K562 (cell line): ENCODE results near the gene INPP4B. TPM values are rescaled to one million over a fixed set of nuclear protein-coding genes. Genes with fewer than 3 reads are reported as not detected.

Source experiments
- ATAC-seq: fragments of 200-7000 bp; cut with Tn5 transposase; 3 replicates; pipeline ENCODE4 v1.9.1; 2020; ENCODE audit warnings: moderate library complexity
- BruUV-seq: library from RNA; stranded (reverse); fragments of 400-500 nt; replicated peaks from 2 replicates; lab custom pipeline; 2021; lab: Mats Ljungman, UMichigan
- CTCF ChIA-PET: fragments of 300-600 bp; formaldehyde crosslinking; extraction: SDS; loops from one replicate; lab custom pipeline; 2021; ENCODE audit warnings: low intra/inter-chr PET ratio; lab: Yijun Ruan, JAX
- POLR2A ChIA-PET: fragments of 300-600, 350-650 bp; sonication (Branson Sonifier 250); formaldehyde crosslinking; extraction: SDS; loops from one replicate; lab custom pipeline; 2021; ENCODE audit warnings: antibody characterized with exemption, inconsistent platforms; lab: Yijun Ruan, JAX
- DNase-seq, 4 experiments: peaks; one replicate each; pipeline versions ENCODE4 v3.0.0 to v3.0.0-alpha.2; 2011 to 2018; ENCODE audit warnings: low spot score in 3 of 4, mixed read lengths in 3 of 4; ENCODE audit errors: extremely low read depth in 1 of 4
- FAIRE-seq: peaks from 2 replicates; lab custom pipeline; 2011; peaks lifted over from hg19 to GRCh38; lab: Jason Lieb, UNC
- H2AFZ ChIP-seq: 2 replicates; pipeline ENCODE4 v1.6.0; 2011; ENCODE audit warnings: low read depth, low read length, control low read depth, inconsistent platforms
- H3K27ac ChIP-seq: fragments of 200-600 bp; 3 replicates; pipeline ENCODE4 v1.8.0; 2011; ENCODE audit warnings: low read depth, mild to moderate bottlenecking, control low read depth, inconsistent platforms, low read length, moderate library complexity, mixed read lengths; ENCODE audit errors: extremely low read depth
- H3K27me3 ChIP-seq, 2 experiments: fragments of 300-600 bp in 1 of 2; 2 replicates in 1 of 2; 3 replicates in 1 of 2; pipeline versions ENCODE4 v1.6.0 to v1.8.0; 2011; ENCODE audit warnings: inconsistent platforms in 2 of 2, low read length in 2 of 2, mild to moderate bottlenecking in 1 of 2, mixed read lengths in 1 of 2, moderate library complexity in 1 of 2; ENCODE audit not compliant: control insufficient read depth in 2 of 2, insufficient read depth in 2 of 2
- H3K36me3 ChIP-seq: fragments of 300-600 bp; 3 replicates; pipeline ENCODE4 v1.8.0; 2011; ENCODE audit warnings: mild to moderate bottlenecking, low read length, inconsistent platforms; ENCODE audit not compliant: control insufficient read depth, insufficient read depth
- H3K4me1 ChIP-seq, 2 experiments: fragments of 200-600 bp in 1 of 2; replicated peaks in 1 of 2; 2 replicates in 1 of 2; 3 replicates in 1 of 2; pipeline versions ENCODE4 v1.5.1 to v1.8.0; 2011; ENCODE audit warnings: inconsistent platforms in 2 of 2, low read length in 2 of 2, mild to moderate bottlenecking in 1 of 2, mixed read lengths in 1 of 2, moderate library complexity in 1 of 2; ENCODE audit not compliant: control insufficient read depth in 2 of 2, insufficient read depth in 2 of 2
- H3K4me2 ChIP-seq: 2 replicates; pipeline ENCODE4 v1.6.1; 2011; ENCODE audit warnings: low read length, control low read depth, inconsistent platforms, mixed read lengths; ENCODE audit not compliant: insufficient read depth
- H3K4me3 ChIP-seq: fragments of 200-600 bp; sonication (generic), shearing (Covaris generic); 2 replicates; pipeline ENCODE4 v1.5.1; 2016; ENCODE audit warnings: control low read depth, inconsistent platforms
- H3K79me2 ChIP-seq: fragments of 200-600 bp; 3 replicates; pipeline ENCODE4 v1.8.0; 2011; ENCODE audit warnings: low read length, inconsistent platforms; ENCODE audit not compliant: control insufficient read depth, insufficient read depth
- H3K9ac ChIP-seq, 2 experiments: 2 replicates each; pipeline versions ENCODE4 v1.6.0 to v1.6.1; 2011; ENCODE audit warnings: low read depth in 2 of 2, low read length in 2 of 2, control low read depth in 1 of 2, inconsistent platforms in 1 of 2, mild to moderate bottlenecking in 1 of 2, mixed read lengths in 1 of 2; ENCODE audit not compliant: insufficient read depth in 1 of 2
- H3K9me1 ChIP-seq: one replicate; pipeline ENCODE4 v1.6.0; 2011; ENCODE audit warnings: inconsistent platforms, mild to moderate bottlenecking, low read length, moderate library complexity; ENCODE audit not compliant: control insufficient read depth, insufficient read depth
- H3K9me3 ChIP-seq: replicated peaks from 2 replicates; pipeline ENCODE4 v1.5.1; 2011; ENCODE audit warnings: low read depth, low read length, inconsistent platforms; ENCODE audit not compliant: control insufficient read depth, insufficient read depth
- H4K20me1 ChIP-seq: replicated peaks from 2 replicates; pipeline ENCODE4 v1.6.1; 2011; ENCODE audit warnings: low read length, inconsistent platforms, mixed read lengths; ENCODE audit not compliant: control insufficient read depth, insufficient read depth
- BHLHE40 ChIP-seq: IDR thresholded peaks from 2 replicates; pipeline ENCODE4 v1.6.1; 2011; ENCODE audit warnings: low read length, improper control_type of control experiment
- EGR1 ChIP-seq: fragments of 450-650 bp; conservative IDR thresholded peaks from 2 replicates; pipeline ENCODE4 v1.6.1; 2017; ENCODE audit warnings: mild to moderate bottlenecking
- FIP1L1 ChIP-seq: fragments of 200-400 bp; formaldehyde crosslinking; IDR thresholded peaks from 2 replicates; pipeline ENCODE4 v1.6.1; 2018; ENCODE audit warnings: mild to moderate bottlenecking, low read depth, low read length; ENCODE audit not compliant: poor library complexity, severe bottlenecking
- FOXA1 ChIP-seq: fragments of 450-650 bp; IDR thresholded peaks from 2 replicates; pipeline ENCODE4 v1.6.1; 2016; ENCODE audit warnings: mild to moderate bottlenecking, borderline replicate concordance
- MIER1 ChIP-seq: fragments of 450-650 bp; IDR thresholded peaks from 2 replicates; pipeline ENCODE4 v1.6.1; 2016; ENCODE audit warnings: antibody characterized with exemption, mild to moderate bottlenecking, low read depth
- NFE2 ChIP-seq: IDR thresholded peaks from 2 replicates; pipeline ENCODE4 v1.6.1; 2014; ENCODE audit warnings: antibody characterized with exemption, low read depth
- NFXL1 ChIP-seq: fragments of 450-650 bp; formaldehyde crosslinking; IDR thresholded peaks from 2 replicates; pipeline ENCODE4 v1.4.0; 2021; ENCODE audit warnings: mild to moderate bottlenecking
- NR2F6 ChIP-seq: fragments of 450-650 bp; formaldehyde crosslinking; IDR thresholded peaks from 2 replicates; pipeline ENCODE4 v1.4.0; 2020; ENCODE audit warnings: mild to moderate bottlenecking
- RBM34 ChIP-seq: fragments of 200-400 bp; formaldehyde crosslinking; IDR thresholded peaks from 2 replicates; pipeline ENCODE4 v1.6.1; 2018; ENCODE audit warnings: low read length, borderline replicate concordance; ENCODE audit not compliant: insufficient read depth
- SIN3B ChIP-seq: fragments of 450-650 bp; IDR thresholded peaks from 2 replicates; pipeline ENCODE4 v1.6.1; 2017; ENCODE audit warnings: low read depth, mild to moderate bottlenecking, moderate library complexity
- SNIP1 ChIP-seq: fragments of 450-650 bp; IDR thresholded peaks from 2 replicates; pipeline ENCODE4 v1.7.1; 2017; ENCODE audit warnings: low read depth, mild to moderate bottlenecking
- SRSF7 ChIP-seq: fragments of 200-400 bp; formaldehyde crosslinking; optimal IDR thresholded peaks from 2 replicates; pipeline ENCODE3; 2017; ENCODE audit warnings: mild to moderate bottlenecking, low read depth, low read length
- ZBTB7A ChIP-seq: IDR thresholded peaks from 2 replicates; pipeline ENCODE4 v1.6.1; 2011; ENCODE audit warnings: low read depth, mild to moderate bottlenecking, low read length, moderate library complexity, borderline replicate concordance; ENCODE audit not compliant: control insufficient read depth
- ZNF217 ChIP-seq: sonication (generic); formaldehyde crosslinking; IDR thresholded peaks from 2 replicates; pipeline ENCODE4 v1.8.0; 2022; ENCODE audit warnings: mild to moderate bottlenecking, missing genetic modification reagents
- ZNF785 ChIP-seq: fragments of 250-450 bp; sonication (Bioruptor Pico); IDR thresholded peaks from 2 replicates; pipeline ENCODE4 v1.4.0; 2020; ENCODE audit warnings: mild to moderate bottlenecking
- WGBS: fragments of 100-300 bp; shearing (Covaris generic); methylation state at CpG from one replicate; pipeline ENCODE4 v1.1.6; 2016; ENCODE audit warnings: low coverage, mixed read lengths; ENCODE audit not compliant: insufficient coverage; ENCODE audit errors: missing lambda C conversion rate; 5-methylcytosine and 5-hydroxymethylcytosine counted together
- in situ Hi-C: fragments of 300-500 bp; cut with MboI; formaldehyde crosslinking; loops from 4 replicates; pipeline ENCODE4 v1.15.0; 2018; ENCODE audit warnings: inconsistent platforms, mixed read lengths
- intact Hi-C: fragments of 100-400 bp; cut with micrococcal nuclease; formaldehyde crosslinking; loops from 2 replicates; pipeline ENCODE4 v1.14.2; 2022
- polyA plus RNA-seq, 8 experiments: library from polyadenylated mRNA; depleted of rRNA in 4 of 8; stranded (reverse) in 5 of 8; unstranded in 3 of 8; fragments of >200 nt; fragmentation: Nextera tagmentation in 2 of 8; fragmentation: Illumina TruSeq in 1 of 8; extraction: Ambion mirVana in 2 of 8; extraction: Trizol in 1 of 8; gene quantifications; 2 replicates each; pipeline versions ENCODE4 v1.2.1 to v1.2.3, GENCODE V29; 2011 to 2014; ENCODE audit warnings: inconsistent platforms in 1 of 8, missing spikeins in 1 of 8
- total RNA-seq, 7 experiments: library from RNA; depleted of rRNA in 6 of 7; stranded (reverse); fragments of >200 nt in 6 of 7; fragmentation: Illumina TruSeq in 2 of 7; extraction: Trizol in 2 of 7; gene quantifications; 2 replicates each; pipeline versions ENCODE4 v1.2.1 to v1.2.3, GENCODE V29; 2011 to 2021; ENCODE audit warnings: low replicate concordance in 1 of 7
- TF ChIP-seq, protein P1 (sequence below): sonication (generic); formaldehyde crosslinking; IDR thresholded peaks from 2 replicates; pipeline ENCODE4 v1.5.0; 2020; ENCODE audit warnings: missing genetic modification reagents
- TF ChIP-seq, protein P2 (sequence below): fragments of 450-650 bp; formaldehyde crosslinking; IDR thresholded peaks from 2 replicates; pipeline ENCODE4 v1.4.0; 2020; ENCODE audit warnings: mild to moderate bottlenecking, moderate library complexity
- TF ChIP-seq, protein P3 (sequence below): fragments of 200-800 bp; sonication (Bioruptor generic); IDR thresholded peaks from 2 replicates; pipeline ENCODE4 v1.6.1; 2017; ENCODE audit warnings: missing genetic modification characterization, missing compliant biosample characterization
- TF ChIP-seq, protein P4 (sequence below): sonication (generic); formaldehyde crosslinking; IDR thresholded peaks from 2 replicates; pipeline ENCODE4 v1.8.1; 2022; ENCODE audit warnings: missing genetic modification reagents
- TF ChIP-seq, protein P5 (sequence below): fragments of 450-650 bp; formaldehyde crosslinking; IDR thresholded peaks from 2 replicates; pipeline ENCODE4 v1.4.0; 2020; ENCODE audit warnings: mild to moderate bottlenecking

Gene INPP4B
- total and polyA plus RNA-seq, 9 of the 15 experiments (the other 6 are each of a cell fraction or from before 2014, with no cell fraction given): 0.04 to 0.11 TPM; not detected in 7

DNA sequence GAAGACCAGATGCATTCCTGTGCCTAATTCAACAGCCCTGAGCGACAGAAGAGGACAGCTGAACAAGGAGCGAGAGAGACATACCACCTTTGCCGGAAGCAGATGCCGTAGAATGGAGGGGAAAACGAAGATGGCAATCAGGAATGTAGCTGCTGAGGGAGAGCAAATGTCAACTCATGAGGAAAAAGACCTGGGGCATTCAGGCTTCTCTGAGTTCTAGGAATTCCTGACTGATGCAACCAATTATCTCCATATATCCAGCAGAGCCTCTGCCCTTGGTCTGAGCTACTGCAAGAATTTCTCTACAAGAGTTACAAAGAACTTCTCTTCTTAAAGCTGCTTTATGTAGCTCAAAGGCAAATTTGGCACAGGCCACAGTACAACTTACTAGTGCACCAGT, 40.5 kb upstream of the INPP4B start:
- H3K27ac ChIP-seq: no peak overlapping the region
- H2AFZ ChIP-seq: no peak overlapping the region
- no peak overlapping the region for H3K9ac ChIP-seq
- POLR2A ChIA-PET: no interaction called here
- no TSS peak for BruUV-seq
- no peak for ATAC-seq
- H3K9me1 ChIP-seq: no peaks in the 10 kb centered on the region
- TF ChIP-seq SRSF7: no peak
- TF ChIP-seq FIP1L1: no peak
- TF ChIP-seq NR2F6 (CRISPR knock-in tag): no peak
- no peak for TF ChIP-seq MIER1
- no peak for TF ChIP-seq RBM34
- no peak for TF ChIP-seq NFE2
- TF ChIP-seq, protein P1, sequence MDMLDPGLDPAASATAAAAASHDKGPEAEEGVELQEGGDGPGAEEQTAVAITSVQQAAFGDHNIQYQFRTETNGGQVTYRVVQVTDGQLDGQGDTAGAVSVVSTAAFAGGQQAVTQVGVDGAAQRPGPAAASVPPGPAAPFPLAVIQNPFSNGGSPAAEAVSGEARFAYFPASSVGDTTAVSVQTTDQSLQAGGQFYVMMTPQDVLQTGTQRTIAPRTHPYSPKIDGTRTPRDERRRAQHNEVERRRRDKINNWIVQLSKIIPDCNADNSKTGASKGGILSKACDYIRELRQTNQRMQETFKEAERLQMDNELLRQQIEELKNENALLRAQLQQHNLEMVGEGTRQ (CRISPR knock-in tag): no peak
- TF ChIP-seq, protein P2, sequence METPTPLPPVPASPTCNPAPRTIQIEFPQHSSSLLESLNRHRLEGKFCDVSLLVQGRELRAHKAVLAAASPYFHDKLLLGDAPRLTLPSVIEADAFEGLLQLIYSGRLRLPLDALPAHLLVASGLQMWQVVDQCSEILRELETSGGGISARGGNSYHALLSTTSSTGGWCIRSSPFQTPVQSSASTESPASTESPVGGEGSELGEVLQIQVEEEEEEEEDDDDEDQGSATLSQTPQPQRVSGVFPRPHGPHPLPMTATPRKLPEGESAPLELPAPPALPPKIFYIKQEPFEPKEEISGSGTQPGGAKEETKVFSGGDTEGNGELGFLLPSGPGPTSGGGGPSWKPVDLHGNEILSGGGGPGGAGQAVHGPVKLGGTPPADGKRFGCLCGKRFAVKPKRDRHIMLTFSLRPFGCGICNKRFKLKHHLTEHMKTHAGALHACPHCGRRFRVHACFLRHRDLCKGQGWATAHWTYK (CRISPR knock-in tag): no peak
- TF ChIP-seq NFXL1 (CRISPR knock-in tag): no peak
- TF ChIP-seq EGR1: no peak
- no peak for TF ChIP-seq BHLHE40
- TF ChIP-seq ZBTB7A: no peak
- TF ChIP-seq ZNF785 (CRISPR knock-in tag): no peak
- TF ChIP-seq, protein P3, sequence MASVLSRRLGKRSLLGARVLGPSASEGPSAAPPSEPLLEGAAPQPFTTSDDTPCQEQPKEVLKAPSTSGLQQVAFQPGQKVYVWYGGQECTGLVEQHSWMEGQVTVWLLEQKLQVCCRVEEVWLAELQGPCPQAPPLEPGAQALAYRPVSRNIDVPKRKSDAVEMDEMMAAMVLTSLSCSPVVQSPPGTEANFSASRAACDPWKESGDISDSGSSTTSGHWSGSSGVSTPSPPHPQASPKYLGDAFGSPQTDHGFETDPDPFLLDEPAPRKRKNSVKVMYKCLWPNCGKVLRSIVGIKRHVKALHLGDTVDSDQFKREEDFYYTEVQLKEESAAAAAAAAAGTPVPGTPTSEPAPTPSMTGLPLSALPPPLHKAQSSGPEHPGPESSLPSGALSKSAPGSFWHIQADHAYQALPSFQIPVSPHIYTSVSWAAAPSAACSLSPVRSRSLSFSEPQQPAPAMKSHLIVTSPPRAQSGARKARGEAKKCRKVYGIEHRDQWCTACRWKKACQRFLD (CRISPR knock-in tag): no peak
- TF ChIP-seq, protein P4, sequence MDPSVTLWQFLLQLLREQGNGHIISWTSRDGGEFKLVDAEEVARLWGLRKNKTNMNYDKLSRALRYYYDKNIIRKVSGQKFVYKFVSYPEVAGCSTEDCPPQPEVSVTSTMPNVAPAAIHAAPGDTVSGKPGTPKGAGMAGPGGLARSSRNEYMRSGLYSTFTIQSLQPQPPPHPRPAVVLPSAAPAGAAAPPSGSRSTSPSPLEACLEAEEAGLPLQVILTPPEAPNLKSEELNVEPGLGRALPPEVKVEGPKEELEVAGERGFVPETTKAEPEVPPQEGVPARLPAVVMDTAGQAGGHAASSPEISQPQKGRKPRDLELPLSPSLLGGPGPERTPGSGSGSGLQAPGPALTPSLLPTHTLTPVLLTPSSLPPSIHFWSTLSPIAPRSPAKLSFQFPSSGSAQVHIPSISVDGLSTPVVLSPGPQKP (CRISPR knock-in tag): no peak
- no peak for TF ChIP-seq ZNF217 (CRISPR knock-in tag)
- TF ChIP-seq FOXA1: no peak
- TF ChIP-seq, protein P5, sequence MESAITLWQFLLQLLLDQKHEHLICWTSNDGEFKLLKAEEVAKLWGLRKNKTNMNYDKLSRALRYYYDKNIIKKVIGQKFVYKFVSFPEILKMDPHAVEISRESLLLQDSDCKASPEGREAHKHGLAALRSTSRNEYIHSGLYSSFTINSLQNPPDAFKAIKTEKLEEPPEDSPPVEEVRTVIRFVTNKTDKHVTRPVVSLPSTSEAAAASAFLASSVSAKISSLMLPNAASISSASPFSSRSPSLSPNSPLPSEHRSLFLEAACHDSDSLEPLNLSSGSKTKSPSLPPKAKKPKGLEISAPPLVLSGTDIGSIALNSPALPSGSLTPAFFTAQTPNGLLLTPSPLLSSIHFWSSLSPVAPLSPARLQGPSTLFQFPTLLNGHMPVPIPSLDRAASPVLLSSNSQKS (CRISPR knock-in tag): no peak
- TF ChIP-seq SIN3B: no peak
- TF ChIP-seq SNIP1: no peak
- no peak for FAIRE-seq
- DNase-seq: no peak
- H3K27me3 ChIP-seq: no peaks in the 10 kb centered on the region
- no peaks in the 10 kb centered on the region for H3K79me2 ChIP-seq
- CTCF ChIA-PET: no interaction called here
- no peaks in the 10 kb centered on the region for H3K9me3 ChIP-seq
- H3K4me3 ChIP-seq: no peak overlapping the region
- 0% methylated on average over 5 of the region's 5 CpGs for WGBS
- no peaks in the 10 kb centered on the region for H3K4me1 ChIP-seq
- no peaks in the 10 kb centered on the region for H4K20me1 ChIP-seq
- in situ Hi-C loops (no loop called here), intact Hi-C loops (no loop called here)
- H3K4me2 ChIP-seq: no peak overlapping the region
- no peaks in the 10 kb centered on the region for H3K36me3 ChIP-seq
